DOHH2 (cell line): ENCODE data around the gene AK3.

ENCODE experiments used
- EZH2phosphoT487 ChIP-seq: fragments of 200-600 bp; sonication (generic); IDR thresholded peaks from 2 replicates; pipeline ENCODE4 v1.6.1; 2017; ENCODE audit warnings: borderline replicate concordance, mild to moderate bottlenecking, antibody characterized with exemption, low read length, moderate library complexity, mixed read lengths
- TF ChIP-seq, protein P1 (sequence below): fragments of 200-600 bp; sonication (generic); IDR thresholded peaks from one replicate; pipeline ENCODE4 v1.5.1; 2014; ENCODE audit warnings: antibody characterized with exemption, mild to moderate bottlenecking, low read depth, low read length; ENCODE audit not compliant: poor library complexity, severe bottlenecking

- no peak for TF ChIP-seq EZH2phosphoT487
- TF ChIP-seq, protein P1, sequence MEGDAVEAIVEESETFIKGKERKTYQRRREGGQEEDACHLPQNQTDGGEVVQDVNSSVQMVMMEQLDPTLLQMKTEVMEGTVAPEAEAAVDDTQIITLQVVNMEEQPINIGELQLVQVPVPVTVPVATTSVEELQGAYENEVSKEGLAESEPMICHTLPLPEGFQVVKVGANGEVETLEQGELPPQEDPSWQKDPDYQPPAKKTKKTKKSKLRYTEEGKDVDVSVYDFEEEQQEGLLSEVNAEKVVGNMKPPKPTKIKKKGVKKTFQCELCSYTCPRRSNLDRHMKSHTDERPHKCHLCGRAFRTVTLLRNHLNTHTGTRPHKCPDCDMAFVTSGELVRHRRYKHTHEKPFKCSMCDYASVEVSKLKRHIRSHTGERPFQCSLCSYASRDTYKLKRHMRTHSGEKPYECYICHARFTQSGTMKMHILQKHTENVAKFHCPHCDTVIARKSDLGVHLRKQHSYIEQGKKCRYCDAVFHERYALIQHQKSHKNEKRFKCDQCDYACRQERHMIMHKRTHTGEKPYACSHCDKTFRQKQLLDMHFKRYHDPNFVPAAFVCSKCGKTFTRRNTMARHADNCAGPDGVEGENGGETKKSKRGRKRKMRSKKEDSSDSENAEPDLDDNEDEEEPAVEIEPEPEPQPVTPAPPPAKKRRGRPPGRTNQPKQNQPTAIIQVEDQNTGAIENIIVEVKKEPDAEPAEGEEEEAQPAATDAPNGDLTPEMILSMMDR: no peak
These were observed 27.7 kb upstream of the AK3 start for GRCh38 chr9:4768681-4769080.
